Heart right ventricle (tissue), 16 donors: Measurements from ENCODE around the gene RPL5. TPM values are rescaled to one million over a fixed set of nuclear protein-coding genes. Genes with fewer than 3 reads are reported as not detected.
"Not testable (repeated sequence)": the region's sequence is repeated elsewhere in the genome, so short reads cannot be mapped to it uniquely, and the experiment has no call there.

Experiments used
- ATAC-seq, 8 donors: fragments of 200-7000 bp; cut with Tn5 transposase; one replicate each; pipeline ENCODE4 v1.9.1; 2020; ENCODE audit warnings: mild to moderate bottlenecking in 8 of 8, moderate library complexity in 8 of 8, moderate number of reproducible peaks in 1 of 8
- DNase-seq, 2 donors: peaks; one replicate each; pipeline ENCODE4 v3.0.0-alpha.2; 2020
- H3K27ac ChIP-seq, 10 donors: fragments of 200-600 bp; sonication (generic) in 2 of 10; one replicate each; pipeline versions ENCODE4 v1.5.0 to v1.8.0; 2020 to 2022; ENCODE audit warnings: mild to moderate bottlenecking in 3 of 10
- H3K27me3 ChIP-seq, 7 donors: fragments of 200-600 bp; one replicate each; pipeline ENCODE4 v1.8.0; 2021 to 2022; ENCODE audit warnings: mild to moderate bottlenecking in 2 of 7
- H3K36me3 ChIP-seq, 9 donors: fragments of 200-600 bp; sonication (generic) in 1 of 9; one replicate each; pipeline versions ENCODE4 v1.5.0 to v1.8.0; 2020 to 2022; ENCODE audit warnings: mild to moderate bottlenecking in 2 of 9
- H3K4me1 ChIP-seq, 9 donors: fragments of 200-600 bp; sonication (generic) in 1 of 9; one replicate each; pipeline versions ENCODE4 v1.5.0 to v1.8.0; 2020 to 2022; ENCODE audit warnings: mild to moderate bottlenecking in 4 of 9
- H3K4me3 ChIP-seq, 10 donors: fragments of 200-600 bp; sonication (generic) in 2 of 10; one replicate each; pipeline versions ENCODE4 v1.5.0 to v1.8.0; 2020 to 2022; ENCODE audit warnings: mild to moderate bottlenecking in 7 of 10, moderate library complexity in 2 of 10
- H3K9me3 ChIP-seq, 11 donors: fragments of 200-600 bp in 10 of 11; sonication (generic) in 2 of 11; one replicate each; pipeline versions ENCODE4 v1.5.0 to v1.8.0; 2013 to 2022; ENCODE audit warnings: mild to moderate bottlenecking in 2 of 11, control low read depth in 1 of 11, moderate library complexity in 1 of 11
- CTCF ChIP-seq, 9 donors: fragments of 200-600 bp; sonication (generic) in 2 of 9; IDR thresholded peaks; one replicate each; pipeline versions ENCODE4 v1.5.0 to v1.8.0; 2021 to 2022; ENCODE audit warnings: antibody characterized with exemption in 9 of 9, mild to moderate bottlenecking in 5 of 9, moderate library complexity in 1 of 9
- WGBS, 2 donors: extraction: QIAGEN DNeasy Blood & Tissue Kit; methylation state at CpG; one replicate each; pipeline ENCODE4 v1.1.7; 2013; ENCODE audit warnings: inconsistent platforms in 1 of 2; 5-methylcytosine and 5-hydroxymethylcytosine counted together
- intact Hi-C, 10 donors: fragments of 100-400 bp; cut with DNase I; formaldehyde crosslinking; loops; one replicate each; pipeline versions ENCODE4 v1.11.1 to v1.14.2; 2022
- long read RNA-seq, 3 donors: library from polyadenylated mRNA; unstranded; transcript quantifications; one replicate each; pipeline ENCODE4 v2.0.0, GENCODE V29; 2020 to 2021
- polyA plus RNA-seq, 2 donors: library from polyadenylated mRNA; stranded (reverse); fragments of 200-250 nt; gene quantifications; one replicate each; pipeline ENCODE4 v1.2.3, GENCODE V29; 2013
- total RNA-seq, 10 donors: library from RNA; stranded (reverse); fragmentation: NEBNext Ultra II Directional in 3 of 10; extraction: Animal tissue kit (Norgen Biotek cat#: 25700) in 3 of 10; gene quantifications; one replicate each; pipeline versions ENCODE4 v1.2.1 to v1.2.4, GENCODE V29; 2021 to 2023
- donor health status: Arrhythmogenic right ventricular cardiomyopathy.
- donor health status: ischemic (EF 13 %, LVEDD 7.1; RV severe dilation, severe dysfunction).
- donor health status: healthy with polysubstance abuse.
- donor health status: DM: no; HTN: yes; CAD: no.
- donor health status: DM: no; HTN: no; CAD: no.
- donor health status: ischemic (EF 25% LVEDD 6.9; RV normal size, moderate dysfunction).
- donor health status: ischemic (EF 25% LVEDD 5.7; RV mildly dilated, moderate dysfunction).
- donor health status: healthy.
- donor health status: DM: yes; HTN: yes; CAD: no.
- donor health status: Ischemic cardiomyopathy.
- donor health status: ischemic (EF 35%, LVEDD 5.7; RV mildly dilated, moderate dysfunction).
- donor health status: nonischemic (EF 11% LVEDD 7.7; RV severe dilation, severe dysfunction).
- donor health status: DM: yes; HTN: yes; CAD: no.
- donor health status: PGD.
- donor health status: ischemic (EF 29% LVEDD 5.4; RV normal size, mild dysfunction).
- donor health status: nonischemic (EF 23%, LVEDD 6.1; RV moderate dilation, normal function).

RPL5 gene
- total RNA-seq (100 to 1,000 TPM; 468 to 646 (median 544) TPM), polyA plus RNA-seq (1,000 to 10,000 TPM; 1,383 to 1,695 TPM)
- long read RNA-seq, donor 1, transcript RPL5-207 (2 exons, 271 nt), result minor isoform, 6 of 221 reads
- long read RNA-seq, donor 1, transcript RPL5-205 (3 exons, 1,210 nt), result minor isoform, 13 of 221 reads
- long read RNA-seq, donor 1, transcript RPL5-208 (8 exons, 1,085 nt), result major isoform, 159 of 221 reads
- long read RNA-seq, donor 1, partial matches to known transcripts, result 39 of 221 reads
- long read RNA-seq, donor 1, other reads (novel, unspliced or antisense), result 3 of 221 reads
- long read RNA-seq, donor 2, transcript RPL5-207 (2 exons, 271 nt), result minor isoform, 6 of 214 reads
- long read RNA-seq, donor 2, transcript RPL5-208 (8 exons, 1,085 nt), result major isoform, 140 of 214 reads
- long read RNA-seq, donor 2, transcript RPL5-205 (3 exons, 1,210 nt), result minor isoform, 18 of 214 reads
- long read RNA-seq, donor 2, partial matches to known transcripts, result 47 of 214 reads
- long read RNA-seq, donor 2, other reads (novel, unspliced or antisense), result 1 of 214 reads
- long read RNA-seq, donor 3, transcript RPL5-208 (8 exons, 1,085 nt), result major isoform, 103 of 143 reads
- long read RNA-seq, donor 3, partial matches to known transcripts, result 27 of 143 reads
- long read RNA-seq, donor 3, other reads (novel, unspliced or antisense), result 8 of 143 reads

GRCh38 chr1:92831762-92832536 is at the start of gene RPL5:
Gene RPL5, plus strand, starts transcription at chr1:92832040. Its CDS starts 75 bp downstream, at chr1:92832115.
- Histone ChIP-seq H3K4me1 (peaks cover 5 to 43% (median 36%) of the 10 kb centered on the region in 9 donors), H3K27me3 (no peaks in the 10 kb centered on the region), H3K36me3 (peaks cover 0 to 37% (median 27%) of the 10 kb centered on the region in 9 donors), H3K27ac (peak within 1 kb of the TSS; percentile 60 to 96 (median 88)), H3K4me3 (peak within 1 kb of the TSS; percentile 66 to 92 (median 80)), H3K9me3 (no peaks in the 10 kb centered on the region)
- peak; percentile 96 to 99 (median 98) for ATAC-seq
- peak; percentile 90 to 96 (median 95) for TF ChIP-seq CTCF (IDR thresholded peaks at IDR 0.05)
- 0 to 1% methylated on average over 57 of the region's 57 CpGs for WGBS, 2 donors
- DNase-seq, result peak; percentile 97
- intact Hi-C loops, result loop anchor here in 2 of 10 donors (5.0 to 10.0 kb wide), 2 partner anchors 45 to 1043 kb away; partner anchors contain the start of genes DNTTIP2 (in 1 of the 2) and EVI5 (in 1 of the 2)

- 43 to 52% methylated on average over 14 of the region's 14 CpGs for WGBS, 2 donors
- ATAC-seq, H3K9me3 ChIP-seq, H3K36me3 ChIP-seq, H3K27me3 ChIP-seq, intact Hi-C loops: not testable (repeated sequence)
- peak in 1 of 2 donors; percentile 19 for DNase-seq
- peak in 5 of 9 donors; percentile 13 to 32 (median 24) for TF ChIP-seq CTCF (IDR thresholded peaks at IDR 0.05)
- Histone ChIP-seq H3K27ac (peak overlapping the region in 9 of 10 donors; percentile 90 to 100 (median 95)), H3K4me3 (peak overlapping the region; percentile 47 to 91 (median 75)), H3K4me1 (peaks cover 0 to 60% (median 26%) of the 10 kb centered on the region in 9 donors)
Measured at GRCh38 chr1:92783550-92783949, 48.3 kb upstream of the RPL5 start.

GRCh38 chr1:92784021-92784638 is 47.7 kb upstream of the RPL5 start:
- peak overlapping the region; percentile 67 to 100 (median 95) for H3K27ac ChIP-seq
- peaks cover 0 to 55% (median 26%) of the 10 kb centered on the region in 9 donors for H3K4me1 ChIP-seq
- intact Hi-C loops, result loop anchor here in 1 of 10 donors (2.0 kb wide), 1 partner anchor 27 kb away; no protein-coding TSS in a partner anchor
- ATAC-seq, result peak in 2 of 8 donors; percentile 0 to 1
- H3K9me3 ChIP-seq, result no peaks in the 10 kb centered on the region
- H3K27me3 ChIP-seq, result no peaks in the 10 kb centered on the region
- H3K4me3 ChIP-seq, result peak overlapping the region; percentile 47 to 91 (median 75)
- DNase-seq, result peak in 1 of 2 donors; percentile 27
- TF ChIP-seq CTCF (IDR thresholded peaks at IDR 0.05), result no peak
- H3K36me3 ChIP-seq, result peaks cover 0 to 8% (median 0%) of the 10 kb centered on the region in 9 donors
- 0 to 1% methylated on average over 23 to 24 of the region's 25 CpGs for WGBS, 2 donors
